GM21526 (cell line): Measurements from ENCODE around the gene CERS6.
A peak's percentile ranks its signal among the peaks of the same experiment; 100 is the strongest.
"Not testable (repeated sequence)": the region's sequence is repeated elsewhere in the genome, so short reads cannot be mapped to it uniquely, and the experiment has no call there.

ENCODE experiments used
- ATAC-seq: cut with Tn5 transposase; IDR thresholded peaks from one replicate; pipeline ENCODE4 v1.9.1; 2021; ENCODE audit warnings: moderate library complexity; ENCODE audit not compliant: unreplicated experiment, low FRiP score

Gene CERS6

GRCh38 chr2:168466834-168467565 lies 10.9 kb downstream of the CERS6 start:
- ATAC-seq = no peak

GRCh38 chr2:168467729-168468128 lies 11.7 kb downstream of the CERS6 start:
- no peak for ATAC-seq

GRCh38 chr2:168468354-168468753 lies 12.3 kb downstream of the CERS6 start:
- ATAC-seq = no peak

GRCh38 chr2:168469281-168469988 lies 13.4 kb downstream of the CERS6 start:
- peak; percentile 58 for ATAC-seq

- no peak for ATAC-seq
These were observed 14.5 kb downstream of the CERS6 start for GRCh38 chr2:168470320-168471162.

GRCh38 chr2:168471163-168471475 lies 15.0 kb downstream of the CERS6 start:
- no peak for ATAC-seq

GRCh38 chr2:168475636-168476035 lies 19.6 kb downstream of the CERS6 start:
- no peak for ATAC-seq

GRCh38 chr2:168478206-168478605 lies 22.1 kb downstream of the CERS6 start:
- ATAC-seq = no peak

GRCh38 chr2:168480356-168480755 lies 24.3 kb downstream of the CERS6 start:
- no peak for ATAC-seq

- ATAC-seq = no peak
These were observed 24.9 kb downstream of the CERS6 start for GRCh38 chr2:168480825-168481585.

GRCh38 chr2:168482269-168482668 lies 26.2 kb downstream of the CERS6 start:
- no peak for ATAC-seq

GRCh38 chr2:168482952-168483831 lies 27.1 kb downstream of the CERS6 start:
- ATAC-seq = no peak

- no peak for ATAC-seq
These were observed 30.4 kb downstream of the CERS6 start for GRCh38 chr2:168486477-168486876.

- peak; percentile 94 for ATAC-seq
These were observed 34.2 kb downstream of the CERS6 start for GRCh38 chr2:168490015-168490874.

GRCh38 chr2:168490946-168491605 lies 35.0 kb downstream of the CERS6 start:
- ATAC-seq = no peak

- not testable (repeated sequence) for ATAC-seq
These were observed 35.7 kb downstream of the CERS6 start for GRCh38 chr2:168491728-168492127.

- not testable (repeated sequence) for ATAC-seq
These were observed 37.1 kb downstream of the CERS6 start for GRCh38 chr2:168493219-168493618.

GRCh38 chr2:168494190-168494711 lies 38.2 kb downstream of the CERS6 start:
- ATAC-seq = no peak
